Activated T-helper 17 cell treated with anti-CD3 and anti-CD28 coated beads, Interleukin-2, amount 50 U/mL, for 72 hours (primary cell): Measurements from ENCODE around the gene APELA. TPM values are rescaled to one million over a fixed set of nuclear protein-coding genes. Genes with fewer than 3 reads are reported as not detected.

Experiments
- ATAC-seq: fragments of 150-1000 bp; cut with Tn5 transposase; replicated peaks from 2 replicates; pipeline ENCODE4 v1.10.0; 2021; ENCODE audit warnings: mild to moderate bottlenecking, moderate library complexity
- H3K27ac Mint-ChIP-seq: one replicate; pipeline ENCODE4 v1.8.0; 2022; ENCODE audit warnings: mixed read lengths
- H3K27me3 Mint-ChIP-seq: one replicate; pipeline ENCODE4 v1.8.0; 2022; ENCODE audit warnings: mixed read lengths
- H3K36me3 Mint-ChIP-seq: one replicate; pipeline ENCODE4 v1.8.0; 2022; ENCODE audit warnings: low read depth, mild to moderate bottlenecking, mixed read lengths
- H3K4me1 Mint-ChIP-seq: one replicate; pipeline ENCODE4 v1.8.0; 2022; ENCODE audit warnings: mixed read lengths
- H3K4me3 Mint-ChIP-seq: one replicate; pipeline ENCODE4 v1.8.0; 2022; ENCODE audit warnings: mild to moderate bottlenecking, mixed read lengths
- H3K9me3 Mint-ChIP-seq: one replicate; pipeline ENCODE4 v1.8.0; 2022; ENCODE audit warnings: mixed read lengths
- total RNA-seq, 2 donors: library from RNA; stranded (reverse); gene quantifications; one replicate each; pipeline ENCODE4 v1.2.3, GENCODE V29; 2022

APELA gene
- not detected for total RNA-seq

- H3K27ac Mint-ChIP-seq = no peak within 1 kb of the TSS
- no peaks in the 10 kb centered on the region for H3K4me1 Mint-ChIP-seq
- peaks cover 5% of the 10 kb centered on the region for H3K27me3 Mint-ChIP-seq
- no peak for ATAC-seq
- no peak within 1 kb of the TSS for H3K4me3 Mint-ChIP-seq
- no peaks in the 10 kb centered on the region for H3K36me3 Mint-ChIP-seq
- no peaks in the 10 kb centered on the region for H3K9me3 Mint-ChIP-seq
Measured at GRCh38 chr4:164876700-164877324, at the start of gene APELA. Gene APELA, plus strand, starts transcription at chr4:164877178. Its CDS starts 154 bp downstream, at chr4:164877332.

- no peaks in the 10 kb centered on the region for H3K4me1 Mint-ChIP-seq
- H3K27me3 Mint-ChIP-seq = no peaks in the 10 kb centered on the region
- no peak for ATAC-seq
- H3K4me3 Mint-ChIP-seq = no peak overlapping the region
- H3K27ac Mint-ChIP-seq = no peak overlapping the region
- H3K9me3 Mint-ChIP-seq = no peaks in the 10 kb centered on the region
- no peaks in the 10 kb centered on the region for H3K36me3 Mint-ChIP-seq
Measured at GRCh38 chr4:164828955-164829354, 48.0 kb upstream of the APELA start.

GRCh38 chr4:164846566-164846965 is 30.4 kb upstream of the APELA start:
- peaks cover 3% of the 10 kb centered on the region for H3K27me3 Mint-ChIP-seq
- H3K36me3 Mint-ChIP-seq = no peaks in the 10 kb centered on the region
- H3K9me3 Mint-ChIP-seq = no peaks in the 10 kb centered on the region
- no peak for ATAC-seq
- H3K4me1 Mint-ChIP-seq = no peaks in the 10 kb centered on the region
- no peak overlapping the region for H3K27ac Mint-ChIP-seq
- no peak overlapping the region for H3K4me3 Mint-ChIP-seq

GRCh38 chr4:164847016-164847415 is 30.0 kb upstream of the APELA start:
- H3K36me3 Mint-ChIP-seq = no peaks in the 10 kb centered on the region
- no peak overlapping the region for H3K4me3 Mint-ChIP-seq
- no peak for ATAC-seq
- no peaks in the 10 kb centered on the region for H3K9me3 Mint-ChIP-seq
- peaks cover 3% of the 10 kb centered on the region for H3K27me3 Mint-ChIP-seq
- H3K4me1 Mint-ChIP-seq = no peaks in the 10 kb centered on the region
- no peak overlapping the region for H3K27ac Mint-ChIP-seq

- H3K4me1 Mint-ChIP-seq = no peaks in the 10 kb centered on the region
- no peak overlapping the region for H3K27ac Mint-ChIP-seq
- no peak overlapping the region for H3K4me3 Mint-ChIP-seq
Measured at GRCh38 chr4:164847967-164848649, 28.9 kb upstream of the APELA start.

GRCh38 chr4:164856396-164856795 is 20.6 kb upstream of the APELA start:
- H3K27ac Mint-ChIP-seq = no peak overlapping the region
- no peak overlapping the region for H3K4me3 Mint-ChIP-seq
- no peaks in the 10 kb centered on the region for H3K9me3 Mint-ChIP-seq
- peaks cover 4% of the 10 kb centered on the region for H3K27me3 Mint-ChIP-seq
- H3K36me3 Mint-ChIP-seq = no peaks in the 10 kb centered on the region
- no peak for ATAC-seq
- H3K4me1 Mint-ChIP-seq = no peaks in the 10 kb centered on the region

More at GRCh38 chr4:164847967-164848649, 28.9 kb upstream of the APELA start:
- Mint-ChIP-seq H3K9me3 (no peaks in the 10 kb centered on the region), H3K36me3 (no peaks in the 10 kb centered on the region), H3K27me3 (peaks cover 3% of the 10 kb centered on the region)
- no peak for ATAC-seq

GRCh38 chr4:164866817-164867490 is 10.0 kb upstream of the APELA start:
- no peak overlapping the region for H3K4me3 Mint-ChIP-seq
- H3K27me3 Mint-ChIP-seq = peaks cover 3% of the 10 kb centered on the region
- H3K4me1 Mint-ChIP-seq = no peaks in the 10 kb centered on the region

GRCh38 chr4:164871673-164872072 is 5.3 kb upstream of the APELA start:
- no peak overlapping the region for H3K4me3 Mint-ChIP-seq
- no peaks in the 10 kb centered on the region for H3K36me3 Mint-ChIP-seq
- ATAC-seq = no peak
- no peak overlapping the region for H3K27ac Mint-ChIP-seq
- peaks cover 5% of the 10 kb centered on the region for H3K27me3 Mint-ChIP-seq
- peaks cover 4% of the 10 kb centered on the region for H3K9me3 Mint-ChIP-seq
- no peaks in the 10 kb centered on the region for H3K4me1 Mint-ChIP-seq

More at GRCh38 chr4:164866817-164867490, 10.0 kb upstream of the APELA start:
- Mint-ChIP-seq H3K27ac (no peak overlapping the region), H3K9me3 (peaks cover 4% of the 10 kb centered on the region), H3K36me3 (no peaks in the 10 kb centered on the region)
- ATAC-seq = no peak

GRCh38 chr4:164872481-164872880 is 4.5 kb upstream of the APELA start:
- ATAC-seq = no peak
- Mint-ChIP-seq H3K27me3 (peaks cover 8% of the 10 kb centered on the region), H3K4me3 (no peak overlapping the region), H3K4me1 (no peaks in the 10 kb centered on the region), H3K36me3 (no peaks in the 10 kb centered on the region), H3K27ac (no peak overlapping the region), H3K9me3 (peaks cover 4% of the 10 kb centered on the region)

GRCh38 chr4:164874789-164875188 is 2.2 kb upstream of the APELA start:
- no peaks in the 10 kb centered on the region for H3K36me3 Mint-ChIP-seq
- H3K4me3 Mint-ChIP-seq = no peak overlapping the region
- H3K27me3 Mint-ChIP-seq = peaks cover 5% of the 10 kb centered on the region
- H3K27ac Mint-ChIP-seq = no peak overlapping the region
- peaks cover 4% of the 10 kb centered on the region for H3K9me3 Mint-ChIP-seq
- ATAC-seq = no peak
- no peaks in the 10 kb centered on the region for H3K4me1 Mint-ChIP-seq

GRCh38 chr4:164880489-164881262 is 3.7 kb downstream of the APELA start:
- H3K4me1 Mint-ChIP-seq = no peaks in the 10 kb centered on the region
- ATAC-seq = no peak

GRCh38 chr4:164888096-164888715 is 11.2 kb downstream of the APELA start:
- no peaks in the 10 kb centered on the region for H3K9me3 Mint-ChIP-seq
- peaks cover 10% of the 10 kb centered on the region for H3K27me3 Mint-ChIP-seq
- H3K4me1 Mint-ChIP-seq = no peaks in the 10 kb centered on the region
- no peaks in the 10 kb centered on the region for H3K36me3 Mint-ChIP-seq
- ATAC-seq = no peak
- no peak overlapping the region for H3K4me3 Mint-ChIP-seq
- no peak overlapping the region for H3K27ac Mint-ChIP-seq

More at GRCh38 chr4:164880489-164881262, 3.7 kb downstream of the APELA start:
- Mint-ChIP-seq H3K9me3 (no peaks in the 10 kb centered on the region), H3K27me3 (peaks cover 10% of the 10 kb centered on the region), H3K36me3 (no peaks in the 10 kb centered on the region), H3K27ac (no peak overlapping the region), H3K4me3 (no peak overlapping the region)

- Mint-ChIP-seq H3K4me1 (no peaks in the 10 kb centered on the region), H3K9me3 (no peaks in the 10 kb centered on the region), H3K4me3 (no peak overlapping the region), H3K27me3 (peaks cover 13% of the 10 kb centered on the region), H3K27ac (no peak overlapping the region), H3K36me3 (no peaks in the 10 kb centered on the region)
- ATAC-seq = no peak
Measured at GRCh38 chr4:164890691-164891090, 13.7 kb downstream of the APELA start.

- Mint-ChIP-seq H3K9me3 (no peaks in the 10 kb centered on the region), H3K27ac (no peak overlapping the region), H3K27me3 (peaks cover 13% of the 10 kb centered on the region), H3K36me3 (no peaks in the 10 kb centered on the region), H3K4me3 (no peak overlapping the region), H3K4me1 (no peaks in the 10 kb centered on the region)
- ATAC-seq = no peak
Measured at GRCh38 chr4:164892018-164892417, 15.0 kb downstream of the APELA start.
